K562 (cell line): ENCODE measurements around the gene TBC1D16.

Source experiments
- CTCF ChIP-seq, 3 experiments: IDR thresholded peaks in 2 of 3; conservative IDR thresholded peaks in 1 of 3; 2 replicates each; pipeline ENCODE4 v1.5.1; 2011 to 2012; ENCODE audit warnings: low read length in 3 of 3, mild to moderate bottlenecking in 3 of 3, control low read depth in 2 of 3, improper control_type of control experiment in 1 of 3, inconsistent platforms in 1 of 3, low read depth in 1 of 3, mixed read lengths in 1 of 3, moderate library complexity in 1 of 3; ENCODE audit not compliant: insufficient read depth in 2 of 3
- DLX4 ChIP-seq: fragments of 250-450 bp; sonication (Bioruptor Pico); IDR thresholded peaks from 2 replicates; pipeline ENCODE4 v1.6.1; 2021; ENCODE audit warnings: mild to moderate bottlenecking
- E2F8 ChIP-seq: fragments of 450-650 bp; IDR thresholded peaks from 2 replicates; pipeline ENCODE4 v1.7.1; 2018; ENCODE audit warnings: mild to moderate bottlenecking, low read depth; ENCODE audit not compliant: partially characterized antibody
- MCM3 ChIP-seq: fragments of 450-650 bp; IDR thresholded peaks from 2 replicates; pipeline ENCODE4 v1.6.1; 2016
- NRF1 ChIP-seq, 2 experiments: fragments of 450-650 bp; IDR thresholded peaks in 1 of 2; conservative IDR thresholded peaks in 1 of 2; 2 replicates each; pipeline ENCODE4 v1.6.1; 2014; ENCODE audit warnings: mild to moderate bottlenecking in 2 of 2
- POLR2A ChIP-seq: fragments of 450-650 bp; conservative IDR thresholded peaks from 2 replicates; pipeline ENCODE4 v1.6.1; 2016
- SMC3 ChIP-seq: conservative IDR thresholded peaks from 2 replicates; pipeline ENCODE4 v1.6.1; 2011; ENCODE audit warnings: low read depth, low read length, improper control_type of control experiment; ENCODE audit not compliant: insufficient read depth
- U2AF2 ChIP-seq: fragments of 200-400 bp; formaldehyde crosslinking; optimal IDR thresholded peaks from 2 replicates; pipeline ENCODE3; 2017; ENCODE audit warnings: low read depth, mild to moderate bottlenecking, low read length

GRCh38 chr17:80026359-80027042, 9.2 kb downstream of the TBC1D16 start:
- TF ChIP-seq MCM3 (no peak), U2AF2 (no peak), DLX4 (CRISPR knock-in tag) (no peak), CTCF (IDR thresholded peaks at IDR 0.05 in 2 of 3, conservative IDR thresholded peaks at IDR 0.05 in 1 of 3; ENCODE audit: insufficient read depth in 2 of 3, low read depth in 1 of 3, low read length in 3 of 3) (no peak), POLR2A (no peak), NRF1 (conservative IDR thresholded peaks at IDR 0.05 in 1 of 2, IDR thresholded peaks at IDR 0.05 in 1 of 2) (no peak), E2F8 (no peak), SMC3 (no peak)
